OCI-LY1 (cell line): Measurements from ENCODE around the gene CCDC7.

Source experiments
- EZH2 ChIP-seq: fragments of 200-600 bp; sonication (generic), shearing (Covaris generic); IDR thresholded peaks from 2 replicates; pipeline ENCODE4 v1.8.0; 2017; ENCODE audit warnings: borderline replicate concordance, mixed run types, mild to moderate bottlenecking, antibody characterized with exemption, low read length, moderate library complexity, mixed read lengths
- TF ChIP-seq, protein P1 (sequence below): fragments of 200-600 bp; sonication (generic), shearing (Covaris generic); IDR thresholded peaks from 2 replicates; pipeline ENCODE4 v1.5.1; 2017; ENCODE audit warnings: mild to moderate bottlenecking, antibody characterized with exemption, low read length, moderate library complexity, mixed read lengths

DNA sequence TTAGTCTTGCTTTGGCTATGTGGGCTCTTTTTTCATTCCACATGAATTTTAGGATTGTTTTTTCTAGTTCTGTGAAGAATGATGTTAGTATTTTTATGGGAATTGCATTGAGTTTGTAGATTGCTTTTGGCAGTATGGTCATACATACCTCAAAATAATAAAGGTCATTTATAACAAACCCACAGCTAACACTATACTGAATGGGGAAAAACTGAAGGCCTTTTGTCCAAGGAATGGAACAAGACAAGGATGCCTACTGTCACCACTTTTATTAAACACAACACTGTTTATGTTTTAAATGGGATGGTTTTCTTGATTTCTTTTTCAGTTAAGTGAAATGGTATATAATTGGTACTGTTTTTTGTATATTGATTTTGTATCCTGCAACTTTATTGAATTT is 84.3 kb downstream of the CCDC7 start:
- TF ChIP-seq, protein P1, sequence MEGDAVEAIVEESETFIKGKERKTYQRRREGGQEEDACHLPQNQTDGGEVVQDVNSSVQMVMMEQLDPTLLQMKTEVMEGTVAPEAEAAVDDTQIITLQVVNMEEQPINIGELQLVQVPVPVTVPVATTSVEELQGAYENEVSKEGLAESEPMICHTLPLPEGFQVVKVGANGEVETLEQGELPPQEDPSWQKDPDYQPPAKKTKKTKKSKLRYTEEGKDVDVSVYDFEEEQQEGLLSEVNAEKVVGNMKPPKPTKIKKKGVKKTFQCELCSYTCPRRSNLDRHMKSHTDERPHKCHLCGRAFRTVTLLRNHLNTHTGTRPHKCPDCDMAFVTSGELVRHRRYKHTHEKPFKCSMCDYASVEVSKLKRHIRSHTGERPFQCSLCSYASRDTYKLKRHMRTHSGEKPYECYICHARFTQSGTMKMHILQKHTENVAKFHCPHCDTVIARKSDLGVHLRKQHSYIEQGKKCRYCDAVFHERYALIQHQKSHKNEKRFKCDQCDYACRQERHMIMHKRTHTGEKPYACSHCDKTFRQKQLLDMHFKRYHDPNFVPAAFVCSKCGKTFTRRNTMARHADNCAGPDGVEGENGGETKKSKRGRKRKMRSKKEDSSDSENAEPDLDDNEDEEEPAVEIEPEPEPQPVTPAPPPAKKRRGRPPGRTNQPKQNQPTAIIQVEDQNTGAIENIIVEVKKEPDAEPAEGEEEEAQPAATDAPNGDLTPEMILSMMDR, result no peak
- no peak for TF ChIP-seq EZH2
